Left forelimb (tissue), 1 donor: ENCODE measurements around the gene ADAM29.
"Not testable (repeated sequence)": the region's sequence is repeated elsewhere in the genome, so short reads cannot be mapped to it uniquely, and the experiment has no call there.

ENCODE experiments used
- DNase-seq: peaks from one replicate; pipeline ENCODE4 v3.0.0-alpha.2; 2018; ENCODE audit warnings: low spot score

ADAM29 gene

GRCh38 chr4:174948826-174949225, 30.7 kb downstream of the ADAM29 start:
- DNase-seq: no peak

- no peak for DNase-seq
These were observed 54.8 kb downstream of the ADAM29 start for GRCh38 chr4:174972911-174973310.

GRCh38 chr4:174973336-174973735, 55.2 kb downstream of the ADAM29 start:
- no peak for DNase-seq

- DNase-seq: no peak
These were observed 65.1 kb downstream of the ADAM29 start for GRCh38 chr4:174983128-174983750.

GRCh38 chr4:174983870-174984269, 65.7 kb downstream of the ADAM29 start:
- not testable (repeated sequence) for DNase-seq

GRCh38 chr4:174989791-174990190, 71.6 kb downstream of the ADAM29 start:
- DNase-seq: no peak

- DNase-seq: no peak
These were observed 75.8 kb downstream of the ADAM29 start for GRCh38 chr4:174993916-174994315.

- no peak for DNase-seq
These were observed 77.9 kb downstream of the ADAM29 start for GRCh38 chr4:174996079-174996478.

GRCh38 chr4:174999407-174999806, 81.2 kb downstream of the ADAM29 start:
- no peak for DNase-seq

- no peak for DNase-seq
These were observed 99.6 kb downstream of the ADAM29 start for GRCh38 chr4:175017751-175018150.

- DNase-seq: not testable (repeated sequence)
These were observed 101.3 kb downstream of the ADAM29 start for GRCh38 chr4:175019447-175019846.
